Erythroblast (primary cell): ENCODE measurements around the gene COMMD8.

Experiments
- DNase-seq, 2 experiments: peaks; one replicate each; lab custom pipeline; 2025; lab: John Stamatoyannopoulos, UW
- GATA1 ChIP-seq: IDR thresholded peaks from 2 replicates; pipeline ENCODE4 v1.6.1; 2011; ENCODE audit warnings: low read depth, mild to moderate bottlenecking, control low read depth, low read length, moderate library complexity
- POLR2A ChIP-seq: IDR thresholded peaks from 2 replicates; pipeline ENCODE4 v1.6.1; 2011; ENCODE audit warnings: mild to moderate bottlenecking, low read length

The COMMD8 gene

GRCh38 chr4:47485047-47485692 lies 21.7 kb upstream of the COMMD8 start, which contains the start of gene ATP10D:
TSS of gene ATP10D (plus strand) at chr4:47485275. CDS start at chr4:47512541, 27,266 bp downstream.
- peak; percentile 89 to 91 for DNase-seq
- no peak for TF ChIP-seq GATA1
- peak; percentile 69 for TF ChIP-seq POLR2A

- TF ChIP-seq POLR2A (no peak), GATA1 (no peak)
- DNase-seq = no peak
Observed at GRCh38 chr4:47484168-47484567, 20.7 kb upstream of the COMMD8 start.

- TF ChIP-seq GATA1 (no peak), POLR2A (no peak)
- DNase-seq = no peak
Observed at GRCh38 chr4:47483745-47484144, 20.2 kb upstream of the COMMD8 start.

- TF ChIP-seq GATA1 = no peak
- TF ChIP-seq POLR2A = no peak
- DNase-seq = no peak
Observed at GRCh38 chr4:47482326-47482725, 18.8 kb upstream of the COMMD8 start.

- DNase-seq = no peak
- TF ChIP-seq POLR2A = no peak
- no peak for TF ChIP-seq GATA1
Observed at GRCh38 chr4:47478804-47479203, 15.3 kb upstream of the COMMD8 start.

- DNase-seq = no peak
- TF ChIP-seq GATA1 (no peak), POLR2A (no peak)
Observed at GRCh38 chr4:47475411-47475810, 11.9 kb upstream of the COMMD8 start.

- TF ChIP-seq POLR2A (no peak), GATA1 (no peak)
- DNase-seq = no peak
Observed at GRCh38 chr4:47474799-47475198, 11.3 kb upstream of the COMMD8 start.

- no peak for DNase-seq
- TF ChIP-seq POLR2A = no peak
- no peak for TF ChIP-seq GATA1
Observed at GRCh38 chr4:47473141-47473750, 9.7 kb upstream of the COMMD8 start.

- no peak for TF ChIP-seq POLR2A
- no peak for TF ChIP-seq GATA1
- DNase-seq = no peak
Observed at GRCh38 chr4:47471591-47471990, 8.1 kb upstream of the COMMD8 start.

- no peak for DNase-seq
- TF ChIP-seq GATA1 (no peak), POLR2A (no peak)
Observed at GRCh38 chr4:47471064-47471463, 7.6 kb upstream of the COMMD8 start.

GRCh38 chr4:47469951-47470350 lies 6.4 kb upstream of the COMMD8 start:
- no peak for DNase-seq
- no peak for TF ChIP-seq GATA1
- TF ChIP-seq POLR2A = no peak

GRCh38 chr4:47468706-47469365 lies 5.3 kb upstream of the COMMD8 start:
- TF ChIP-seq POLR2A (no peak), GATA1 (no peak)
- no peak for DNase-seq

- no peak for DNase-seq
- no peak for TF ChIP-seq POLR2A
- no peak for TF ChIP-seq GATA1
Observed at GRCh38 chr4:47466056-47466785, 2.7 kb upstream of the COMMD8 start.
